HepG2 (cell line): ENCODE results near the gene ACD. TPM values are rescaled to one million over a fixed set of nuclear protein-coding genes. Genes with fewer than 3 reads are reported as not detected.

Experiments used
- ELF1 ChIP-seq: sonication (generic); formaldehyde crosslinking; IDR thresholded peaks from 2 replicates; pipeline ENCODE4 v1.4.0; 2020; ENCODE audit warnings: missing genetic modification reagents
- IKZF4 ChIP-seq: sonication (generic); formaldehyde crosslinking; IDR thresholded peaks from 2 replicates; pipeline ENCODE4 v1.5.1; 2020; ENCODE audit warnings: borderline replicate concordance, mild to moderate bottlenecking, low read depth, missing genetic modification reagents; ENCODE audit errors: not compliant biosample characterization
- PITX1 ChIP-seq: sonication (generic); formaldehyde crosslinking; IDR thresholded peaks from 2 replicates; pipeline ENCODE4 v1.5.1; 2020; ENCODE audit warnings: mild to moderate bottlenecking, missing genetic modification reagents
- SKI ChIP-seq: fragments of 450-650 bp; IDR thresholded peaks from one replicate; pipeline ENCODE4 v1.6.1; 2018; ENCODE audit warnings: mild to moderate bottlenecking; ENCODE audit not compliant: partially characterized antibody
- SNAPC2 ChIP-seq: sonication (generic); formaldehyde crosslinking; IDR thresholded peaks from 2 replicates; pipeline ENCODE4 v1.8.1; 2022; ENCODE audit warnings: mild to moderate bottlenecking, missing genetic modification reagents
- SP1 ChIP-seq, 2 experiments: fragments of 450-650 bp in 1 of 2; sonication (generic) in 1 of 2; formaldehyde crosslinking in 1 of 2; IDR thresholded peaks; 2 replicates each; pipeline versions ENCODE4 v1.4.0 to v1.6.1; 2016 to 2020; ENCODE audit warnings: missing genetic modification reagents in 1 of 2
- ZBTB20 ChIP-seq: sonication (generic); formaldehyde crosslinking; IDR thresholded peaks from 2 replicates; pipeline ENCODE4 v1.8.1; 2023; ENCODE audit warnings: missing genetic modification reagents, low read depth, mild to moderate bottlenecking, borderline replicate concordance
- ZIK1 ChIP-seq: sonication (generic); formaldehyde crosslinking; IDR thresholded peaks from 2 replicates; pipeline ENCODE4 v1.5.0; 2020; ENCODE audit warnings: mild to moderate bottlenecking, low read depth, missing genetic modification reagents, borderline replicate concordance
- ZNF296 ChIP-seq: sonication (generic); formaldehyde crosslinking; conservative IDR thresholded peaks from 2 replicates; pipeline ENCODE4 v1.5.0; 2020; ENCODE audit warnings: mild to moderate bottlenecking, missing genetic modification reagents
- ZNF317 ChIP-seq: sonication (generic); formaldehyde crosslinking; IDR thresholded peaks from 2 replicates; pipeline ENCODE4 v1.5.0; 2020; ENCODE audit warnings: mild to moderate bottlenecking, missing genetic modification reagents
- ZNF350 ChIP-seq: sonication (generic); formaldehyde crosslinking; IDR thresholded peaks from 2 replicates; pipeline ENCODE4 v1.4.0; 2020; ENCODE audit warnings: mild to moderate bottlenecking, low read depth, missing genetic modification reagents, borderline replicate concordance
- ZNF777 ChIP-seq: sonication (generic); formaldehyde crosslinking; IDR thresholded peaks from 2 replicates; pipeline ENCODE4 v1.4.0; 2020; ENCODE audit warnings: missing genetic modification reagents
- polyA plus RNA-seq, 8 experiments: library from polyadenylated mRNA; depleted of rRNA in 3 of 8; stranded (reverse) in 7 of 8; unstranded in 1 of 8; fragments of >200 nt; fragmentation: Illumina TruSeq in 4 of 8; extraction: Trizol in 4 of 8; gene quantifications; 2 replicates each; pipeline versions ENCODE4 v1.2.1 to v1.2.3, GENCODE V29; 2011 to 2016; ENCODE audit warnings: low read depth in 4 of 8, missing spikeins in 1 of 8, mixed read lengths in 1 of 8; ENCODE audit not compliant: insufficient read depth in 1 of 8
- total RNA-seq, 5 experiments: library from RNA; depleted of rRNA; stranded (reverse); fragments of >200 nt; fragmentation: Illumina TruSeq; extraction: Trizol; gene quantifications; 2 replicates each; pipeline ENCODE4 v1.2.3, GENCODE V29; 2016; ENCODE audit warnings: low read depth in 1 of 5
- TF ChIP-seq, protein P1 (sequence below): sonication (generic); formaldehyde crosslinking; IDR thresholded peaks from 2 replicates; pipeline ENCODE4 v1.4.0; 2020; ENCODE audit warnings: missing genetic modification reagents; ENCODE audit errors: not compliant biosample characterization
- TF ChIP-seq, protein P2 (sequence below): sonication (generic); formaldehyde crosslinking; conservative IDR thresholded peaks from 2 replicates; pipeline ENCODE4 v1.4.0; 2020; ENCODE audit warnings: mild to moderate bottlenecking, missing genetic modification reagents, moderate library complexity
- TF ChIP-seq, protein P3 (sequence below): sonication (generic); formaldehyde crosslinking; IDR thresholded peaks from 2 replicates; pipeline ENCODE4 v1.8.1; 2023; ENCODE audit warnings: missing genetic modification reagents, inconsistent platforms, borderline replicate concordance
- TF ChIP-seq, protein P4 (sequence below): sonication (generic); formaldehyde crosslinking; IDR thresholded peaks from 2 replicates; pipeline ENCODE4 v1.5.1; 2020; ENCODE audit warnings: mild to moderate bottlenecking, missing genetic modification reagents, borderline replicate concordance
- TF ChIP-seq, protein P5 (sequence below): sonication (generic); formaldehyde crosslinking; IDR thresholded peaks from 2 replicates; pipeline ENCODE4 v1.8.0; 2022; ENCODE audit warnings: missing genetic modification reagents, mild to moderate bottlenecking, inconsistent platforms, borderline replicate concordance

ACD gene
- total and polyA plus RNA-seq, 2 of the 13 experiments (the other 11 are each of a cell fraction or from before 2014, with no cell fraction given), result 32.6 to 38.3 TPM

DNA sequence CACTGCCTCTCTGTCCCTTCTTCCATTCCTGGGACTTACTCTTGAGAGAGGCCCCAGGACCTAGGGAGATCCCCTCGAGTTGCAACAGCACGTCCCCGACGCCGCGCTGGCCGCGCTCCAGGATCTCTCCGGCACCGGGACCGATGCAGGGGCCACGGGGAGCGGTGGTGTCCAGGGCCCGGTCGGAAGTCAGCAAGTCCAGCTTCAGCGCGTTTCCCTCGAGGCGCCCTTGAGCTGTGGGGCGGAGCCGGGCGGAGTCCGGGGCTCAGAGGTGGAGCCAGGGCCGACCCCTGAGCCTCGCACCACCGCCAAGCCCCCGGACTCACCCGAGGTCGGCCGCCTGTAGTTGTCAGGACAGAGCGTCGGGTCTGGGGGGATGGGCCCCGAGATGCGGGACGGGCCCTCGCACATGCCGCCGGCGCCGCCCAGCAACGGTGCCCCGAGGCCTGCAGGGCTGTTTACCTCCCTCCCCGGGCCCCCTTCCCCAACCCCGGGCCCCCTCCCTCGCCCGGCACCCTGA is 6.0 kb upstream of the ACD start (continued):
- TF ChIP-seq, protein P1, sequence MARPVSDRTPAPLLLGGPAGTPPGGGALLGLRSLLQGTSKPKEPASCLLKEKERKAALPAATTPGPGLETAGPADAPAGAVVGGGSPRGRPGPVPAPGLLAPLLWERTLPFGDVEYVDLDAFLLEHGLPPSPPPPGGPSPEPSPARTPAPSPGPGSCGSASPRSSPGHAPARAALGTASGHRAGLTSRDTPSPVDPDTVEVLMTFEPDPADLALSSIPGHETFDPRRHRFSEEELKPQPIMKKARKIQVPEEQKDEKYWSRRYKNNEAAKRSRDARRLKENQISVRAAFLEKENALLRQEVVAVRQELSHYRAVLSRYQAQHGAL, result no peak
- TF ChIP-seq, protein P2, sequence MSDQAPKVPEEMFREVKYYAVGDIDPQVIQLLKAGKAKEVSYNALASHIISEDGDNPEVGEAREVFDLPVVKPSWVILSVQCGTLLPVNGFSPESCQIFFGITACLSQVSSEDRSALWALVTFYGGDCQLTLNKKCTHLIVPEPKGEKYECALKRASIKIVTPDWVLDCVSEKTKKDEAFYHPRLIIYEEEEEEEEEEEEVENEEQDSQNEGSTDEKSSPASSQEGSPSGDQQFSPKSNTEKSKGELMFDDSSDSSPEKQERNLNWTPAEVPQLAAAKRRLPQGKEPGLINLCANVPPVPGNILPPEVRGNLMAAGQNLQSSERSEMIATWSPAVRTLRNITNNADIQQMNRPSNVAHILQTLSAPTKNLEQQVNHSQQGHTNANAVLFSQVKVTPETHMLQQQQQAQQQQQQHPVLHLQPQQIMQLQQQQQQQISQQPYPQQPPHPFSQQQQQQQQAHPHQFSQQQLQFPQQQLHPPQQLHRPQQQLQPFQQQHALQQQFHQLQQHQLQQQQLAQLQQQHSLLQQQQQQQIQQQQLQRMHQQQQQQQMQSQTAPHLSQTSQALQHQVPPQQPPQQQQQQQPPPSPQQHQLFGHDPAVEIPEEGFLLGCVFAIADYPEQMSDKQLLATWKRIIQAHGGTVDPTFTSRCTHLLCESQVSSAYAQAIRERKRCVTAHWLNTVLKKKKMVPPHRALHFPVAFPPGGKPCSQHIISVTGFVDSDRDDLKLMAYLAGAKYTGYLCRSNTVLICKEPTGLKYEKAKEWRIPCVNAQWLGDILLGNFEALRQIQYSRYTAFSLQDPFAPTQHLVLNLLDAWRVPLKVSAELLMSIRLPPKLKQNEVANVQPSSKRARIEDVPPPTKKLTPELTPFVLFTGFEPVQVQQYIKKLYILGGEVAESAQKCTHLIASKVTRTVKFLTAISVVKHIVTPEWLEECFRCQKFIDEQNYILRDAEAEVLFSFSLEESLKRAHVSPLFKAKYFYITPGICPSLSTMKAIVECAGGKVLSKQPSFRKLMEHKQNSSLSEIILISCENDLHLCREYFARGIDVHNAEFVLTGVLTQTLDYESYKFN (CRISPR knock-in tag), result peak; percentile 36; the same call in 1 of the 2 replicates
- TF ChIP-seq SKI, result peak; percentile 10
- no peak for TF ChIP-seq SP1 (IDR thresholded peaks at IDR 0.05)
- peak; percentile 14; the same call in 1 of the 2 replicates for TF ChIP-seq SP1 (CRISPR knock-in tag; IDR thresholded peaks at IDR 0.05)
- no peak for TF ChIP-seq ZIK1
- no peak for TF ChIP-seq ZNF350 (CRISPR knock-in tag)
- TF ChIP-seq, protein P3, sequence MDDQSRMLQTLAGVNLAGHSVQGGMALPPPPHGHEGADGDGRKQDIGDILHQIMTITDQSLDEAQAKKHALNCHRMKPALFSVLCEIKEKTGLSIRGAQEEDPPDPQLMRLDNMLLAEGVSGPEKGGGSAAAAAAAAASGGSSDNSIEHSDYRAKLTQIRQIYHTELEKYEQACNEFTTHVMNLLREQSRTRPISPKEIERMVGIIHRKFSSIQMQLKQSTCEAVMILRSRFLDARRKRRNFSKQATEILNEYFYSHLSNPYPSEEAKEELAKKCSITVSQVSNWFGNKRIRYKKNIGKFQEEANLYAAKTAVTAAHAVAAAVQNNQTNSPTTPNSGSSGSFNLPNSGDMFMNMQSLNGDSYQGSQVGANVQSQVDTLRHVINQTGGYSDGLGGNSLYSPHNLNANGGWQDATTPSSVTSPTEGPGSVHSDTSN (CRISPR knock-in tag), result no peak
- peak; percentile 54; the same call in 1 of the 2 replicates for TF ChIP-seq ZNF317 (CRISPR knock-in tag)
- TF ChIP-seq, protein P4, sequence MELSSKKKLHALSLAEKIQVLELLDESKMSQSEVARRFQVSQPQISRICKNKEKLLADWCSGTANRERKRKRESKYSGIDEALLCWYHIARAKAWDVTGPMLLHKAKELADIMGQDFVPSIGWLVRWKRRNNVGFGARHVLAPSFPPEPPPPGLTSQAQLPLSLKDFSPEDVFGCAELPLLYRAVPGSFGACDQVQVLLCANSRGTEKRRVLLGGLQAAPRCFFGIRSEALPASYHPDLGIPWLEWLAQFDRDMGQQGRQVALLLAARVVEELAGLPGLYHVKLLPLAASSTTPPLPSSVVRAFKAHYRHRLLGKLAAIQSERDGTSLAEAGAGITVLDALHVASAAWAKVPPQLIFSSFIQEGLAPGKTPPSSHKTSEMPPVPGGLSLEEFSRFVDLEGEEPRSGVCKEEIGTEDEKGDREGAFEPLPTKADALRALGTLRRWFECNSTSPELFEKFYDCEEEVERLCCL, result peak; percentile 5; the same call in 1 of the 2 replicates
- no peak for TF ChIP-seq ZNF777
- peak; percentile 81; the same call in 1 of the 2 replicates for TF ChIP-seq ZNF296 (CRISPR knock-in tag)
- peak; percentile 60 for TF ChIP-seq PITX1
- TF ChIP-seq ZBTB20 (CRISPR knock-in tag), result peak; percentile 68
- peak; percentile 24; the same call in 1 of the 2 replicates for TF ChIP-seq SNAPC2
- peak; percentile 30; the same call in 1 of the 2 replicates for TF ChIP-seq ELF1 (CRISPR knock-in tag)
- TF ChIP-seq, protein P5, sequence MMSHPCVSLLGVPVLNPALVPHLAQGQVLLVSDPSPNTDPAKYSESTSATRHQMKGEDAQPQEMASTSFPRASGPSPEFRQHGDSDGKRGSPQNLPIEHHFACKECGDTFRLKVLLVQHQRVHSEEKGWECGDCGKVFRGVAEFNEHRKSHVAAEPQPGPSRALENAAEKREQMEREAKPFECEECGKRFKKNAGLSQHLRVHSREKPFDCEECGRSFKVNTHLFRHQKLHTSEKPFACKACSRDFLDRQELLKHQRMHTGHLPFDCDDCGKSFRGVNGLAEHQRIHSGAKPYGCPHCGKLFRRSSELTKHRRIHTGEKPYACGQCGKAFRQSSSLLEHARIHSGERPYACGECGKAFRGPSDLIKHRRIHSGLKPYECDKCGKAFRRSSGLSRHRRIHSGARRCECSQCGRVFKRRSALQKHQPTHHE, result 0 out of 2 replicates have a peak, but pooled peaks have one; percentile 20
- TF ChIP-seq IKZF4, result peak; percentile 18
